IMR-90 (cell line): ENCODE measurements around the gene KMT2E. TPM values are rescaled to one million over a fixed set of nuclear protein-coding genes. Genes with fewer than 3 reads are reported as not detected.

Experiments
- ATAC-seq: fragments of 200-7000 bp; cut with Tn5 transposase; 2 replicates; pipeline ENCODE4 v1.9.1; 2020; ENCODE audit warnings: low read depth, mild to moderate bottlenecking, moderate library complexity
- BruUV-seq: library from RNA; stranded (reverse); fragments of 400-500 nt; replicated peaks from 2 replicates; lab custom pipeline; 2021; lab: Mats Ljungman, UMichigan
- CTCF ChIA-PET: fragments of 300-600 bp; formaldehyde crosslinking; extraction: SDS; loops from one replicate; lab custom pipeline; 2021; ENCODE audit warnings: antibody characterized with exemption; lab: Yijun Ruan, JAX
- POLR2A ChIA-PET: fragments of 300-600 bp; sonication (Branson Sonifier 250); formaldehyde crosslinking; loops from one replicate; lab custom pipeline; 2022; ENCODE audit warnings: antibody characterized with exemption; ENCODE audit not compliant: unreplicated experiment; lab: Charles Lee
- DNase-seq: peaks from one replicate; pipeline ENCODE4 v3.0.0; 2013
- H2AFZ ChIP-seq: replicated peaks from 2 replicates; pipeline ENCODE3; 2013; ENCODE audit warnings: low read length, mild to moderate bottlenecking; ENCODE audit not compliant: poor library complexity
- H2AK5ac ChIP-seq: 2 replicates; pipeline ENCODE4 v1.6.1; 2013; ENCODE audit warnings: low read depth, low read length, inconsistent platforms
- H2AK9ac ChIP-seq: replicated peaks from 2 replicates; pipeline ENCODE3; 2013; ENCODE audit warnings: mild to moderate bottlenecking, low read depth, low read length, moderate library complexity; ENCODE audit not compliant: poor library complexity
- H2BK120ac ChIP-seq: 2 replicates; pipeline ENCODE4 v1.6.1; 2013; ENCODE audit warnings: low read depth, low read length, inconsistent platforms
- H2BK15ac ChIP-seq: 3 replicates; pipeline ENCODE4 v1.6.1; 2013; ENCODE audit warnings: low read depth, low read length, inconsistent platforms
- H2BK20ac ChIP-seq: 2 replicates; pipeline ENCODE4 v1.6.1; 2013; ENCODE audit warnings: low read depth, mild to moderate bottlenecking, inconsistent platforms, low read length, moderate library complexity
- H2BK5ac ChIP-seq: 2 replicates; pipeline ENCODE4 v1.6.1; 2013; ENCODE audit warnings: mild to moderate bottlenecking, low read depth, low read length, inconsistent platforms; ENCODE audit not compliant: poor library complexity, severe bottlenecking
- H3K14ac ChIP-seq: replicated peaks from 2 replicates; pipeline ENCODE4 v1.6.1; 2013; ENCODE audit warnings: low read depth, low read length, inconsistent platforms
- H3K18ac ChIP-seq: 2 replicates; pipeline ENCODE4 v1.6.1; 2013; ENCODE audit warnings: low read depth, low read length, control low read depth
- H3K23ac ChIP-seq: 2 replicates; pipeline ENCODE4 v1.6.1; 2013; ENCODE audit warnings: low read depth, low read length, inconsistent platforms
- H3K27ac ChIP-seq: 2 replicates; pipeline ENCODE4 v1.5.1; 2013; ENCODE audit warnings: mild to moderate bottlenecking, control low read depth, low read length; ENCODE audit not compliant: insufficient read depth
- H3K27me3 ChIP-seq: 2 replicates; pipeline ENCODE4 v1.6.1; 2013; ENCODE audit warnings: low read length; ENCODE audit not compliant: control insufficient read depth, insufficient read depth
- H3K36me3 ChIP-seq: 2 replicates; pipeline ENCODE4 v1.6.1; 2013; ENCODE audit warnings: low read length, mixed read lengths; ENCODE audit not compliant: control insufficient read depth, insufficient read depth
- H3K4ac ChIP-seq: 2 replicates; pipeline ENCODE4 v1.6.1; 2013; ENCODE audit warnings: low read depth, low read length, inconsistent platforms
- H3K4me1 ChIP-seq: 2 replicates; pipeline ENCODE4 v1.6.1; 2013; ENCODE audit warnings: low read length, mixed read lengths; ENCODE audit not compliant: control insufficient read depth, insufficient read depth
- H3K4me2 ChIP-seq: 2 replicates; pipeline ENCODE4 v1.6.1; 2013; ENCODE audit warnings: low read depth, mild to moderate bottlenecking, control low read depth, low read length, moderate library complexity
- H3K4me3 ChIP-seq: 2 replicates; pipeline ENCODE4 v1.5.1; 2013; ENCODE audit warnings: low read depth, mild to moderate bottlenecking, control low read depth, low read length, moderate library complexity; ENCODE audit not compliant: insufficient read depth
- H3K56ac ChIP-seq: 2 replicates; pipeline ENCODE4 v1.6.1; 2013; ENCODE audit warnings: low read length, inconsistent platforms; ENCODE audit not compliant: insufficient read depth; ENCODE audit errors: extremely low read depth
- H3K79me1 ChIP-seq, 2 experiments: 2 replicates each; pipeline ENCODE4 v1.6.1; 2013; ENCODE audit warnings: low read length in 2 of 2, inconsistent platforms in 1 of 2, low read depth in 1 of 2
- H3K9ac ChIP-seq: 2 replicates; pipeline ENCODE4 v1.6.1; 2013; ENCODE audit warnings: low read depth, low read length, control low read depth
- H3K9me1 ChIP-seq: 2 replicates; pipeline ENCODE4 v1.6.1; 2013; ENCODE audit warnings: low read length, inconsistent platforms; ENCODE audit not compliant: insufficient read depth
- H3K9me3 ChIP-seq: 2 replicates; pipeline ENCODE4 v1.6.1; 2013; ENCODE audit warnings: low read length; ENCODE audit not compliant: control insufficient read depth, insufficient read depth
- H4K20me1 ChIP-seq: 2 replicates; pipeline ENCODE4 v1.6.1; 2013; ENCODE audit warnings: low read length, inconsistent platforms; ENCODE audit not compliant: insufficient read depth
- H4K5ac ChIP-seq: 2 replicates; pipeline ENCODE4 v1.6.1; 2013; ENCODE audit warnings: mild to moderate bottlenecking, low read depth, low read length, control low read depth
- H4K8ac ChIP-seq, 2 experiments: 2 replicates each; pipeline ENCODE4 v1.6.1; 2013; ENCODE audit warnings: low read depth in 2 of 2, low read length in 2 of 2, control low read depth in 1 of 2, inconsistent platforms in 1 of 2
- H4K91ac ChIP-seq: 2 replicates; pipeline ENCODE4 v1.6.1; 2013; ENCODE audit warnings: low read depth, low read length, inconsistent platforms; ENCODE audit not compliant: insufficient read depth
- BHLHE40 ChIP-seq: fragments of 150-350 bp; IDR thresholded peaks from 2 replicates; pipeline ENCODE4 v1.6.1; 2016; ENCODE audit warnings: mild to moderate bottlenecking, low read depth, low read length
- CHD1 ChIP-seq: IDR thresholded peaks from 2 replicates; pipeline ENCODE4 v1.6.1; 2012; ENCODE audit warnings: low read depth, low read length, improper control_type of control experiment
- FOS ChIP-seq: fragments of 150-350 bp; IDR thresholded peaks from 2 replicates; pipeline ENCODE4 v1.6.1; 2016; ENCODE audit warnings: low read depth, low read length
- MAFK ChIP-seq: IDR thresholded peaks from 2 replicates; pipeline ENCODE4 v1.6.1; 2012; ENCODE audit warnings: low read depth, low read length, improper control_type of control experiment
- NFE2L2 ChIP-seq: fragments of 150-350 bp; IDR thresholded peaks from 2 replicates; pipeline ENCODE4 v1.6.1; 2016; ENCODE audit warnings: low read depth, mild to moderate bottlenecking, low read length
- RAD21 ChIP-seq: IDR thresholded peaks from 2 replicates; pipeline ENCODE4 v1.6.1; 2012; ENCODE audit warnings: low read length, improper control_type of control experiment
- RCOR1 ChIP-seq: IDR thresholded peaks from 2 replicates; pipeline ENCODE4 v1.6.1; 2012; ENCODE audit warnings: mild to moderate bottlenecking, low read length, improper control_type of control experiment; ENCODE audit not compliant: insufficient replicate concordance
- RFX5 ChIP-seq: IDR thresholded peaks from 2 replicates; pipeline ENCODE4 v1.8.0; 2012; ENCODE audit warnings: low read depth, mild to moderate bottlenecking, low read length, moderate library complexity
- SMC3 ChIP-seq: fragments of 150-350 bp; IDR thresholded peaks from 2 replicates; pipeline ENCODE4 v1.6.1; 2016; ENCODE audit warnings: low read depth, mild to moderate bottlenecking, antibody characterized with exemption, low read length, moderate library complexity
- WGBS, 2 experiments: methylation state at CpG; one replicate each; pipeline versions ENCODE4 v1.1.5 to v1.1.7; 2013; ENCODE audit warnings: missing lambda C conversion rate in 2 of 2; ENCODE audit not compliant: insufficient read length in 1 of 2; ENCODE audit errors: extremely low coverage in 2 of 2; 5-methylcytosine and 5-hydroxymethylcytosine counted together
- dilution Hi-C: fragments of 300-500 bp; cut with HindIII; formaldehyde crosslinking; loops from one replicate; pipeline ENCODE4 v1.14.3; 2018; ENCODE audit warnings: low sequenced_read_pairs; ENCODE audit not compliant: unreplicated experiment
- in situ Hi-C: fragments of 300-500 bp; cut with MboI; formaldehyde crosslinking; loops from 3 replicates; pipeline ENCODE4 v1.14.3; 2019; ENCODE audit warnings: low sequenced_read_pairs, inconsistent platforms, mixed read lengths
- intact Hi-C: fragments of 100-400 bp; cut with micrococcal nuclease; formaldehyde crosslinking; loops from 2 replicates; pipeline ENCODE4 v1.10.0; 2022
- polyA plus RNA-seq, 3 experiments: library from polyadenylated mRNA; depleted of rRNA; stranded (reverse); fragments of >200 nt; gene quantifications; 2 replicates each; pipeline ENCODE4 v1.2.3, GENCODE V29; 2012; ENCODE audit warnings: low replicate concordance in 1 of 3
- total RNA-seq: library from RNA; depleted of rRNA; stranded (reverse); fragments of >200 nt; gene quantifications from 2 replicates; pipeline ENCODE4 v1.2.3, GENCODE V29; 2012
- TF ChIP-seq, protein P1 (sequence below): conservative IDR thresholded peaks from 2 replicates; pipeline ENCODE4 v1.5.1; 2012; ENCODE audit warnings: mild to moderate bottlenecking, low read depth, low read length, improper control_type of control experiment
- TF ChIP-seq, protein P2 (sequence below): fragments of 150-350 bp; IDR thresholded peaks from 2 replicates; pipeline ENCODE4 v1.6.1; 2017; ENCODE audit warnings: mild to moderate bottlenecking, antibody characterized with exemption, low read length, low read depth
- TF ChIP-seq, protein P3 (sequence below): fragments of 150-350 bp; IDR thresholded peaks from 2 replicates; pipeline ENCODE4 v1.6.1; 2016; ENCODE audit warnings: low read depth, mild to moderate bottlenecking, low read length, moderate library complexity, borderline replicate concordance

Gene KMT2E
- total and polyA plus RNA-seq, 2 of the 4 experiments (the other 2 are of a cell fraction) = 16.8 to 79.2 TPM

DNA sequence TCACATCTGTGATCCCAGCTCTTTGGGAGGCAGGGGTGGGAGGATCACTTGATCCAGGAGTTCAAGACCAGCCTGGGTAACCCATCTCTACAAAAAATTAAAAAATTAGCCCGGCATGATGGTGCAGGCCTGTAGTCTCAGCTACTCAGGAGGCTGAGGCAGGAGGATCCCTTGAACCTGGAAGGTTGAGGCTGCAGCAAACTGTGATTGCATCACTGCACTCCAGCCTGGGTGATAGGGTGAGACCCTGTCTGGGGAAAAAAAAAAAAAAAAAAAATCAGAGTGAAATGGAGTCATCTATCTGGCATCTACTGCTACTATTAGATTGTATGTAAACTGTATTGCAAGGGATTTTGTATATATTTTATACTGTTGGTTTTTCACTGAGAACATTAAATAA is 59.1 kb downstream of the KMT2E start:
- H3K56ac ChIP-seq = no peak overlapping the region
- H2AFZ ChIP-seq = no peak overlapping the region
- H2BK120ac ChIP-seq = no peak overlapping the region
- no peak overlapping the region for H3K18ac ChIP-seq
- no peak overlapping the region for H2BK20ac ChIP-seq
- no peak overlapping the region for H3K23ac ChIP-seq
- TF ChIP-seq, protein P1, sequence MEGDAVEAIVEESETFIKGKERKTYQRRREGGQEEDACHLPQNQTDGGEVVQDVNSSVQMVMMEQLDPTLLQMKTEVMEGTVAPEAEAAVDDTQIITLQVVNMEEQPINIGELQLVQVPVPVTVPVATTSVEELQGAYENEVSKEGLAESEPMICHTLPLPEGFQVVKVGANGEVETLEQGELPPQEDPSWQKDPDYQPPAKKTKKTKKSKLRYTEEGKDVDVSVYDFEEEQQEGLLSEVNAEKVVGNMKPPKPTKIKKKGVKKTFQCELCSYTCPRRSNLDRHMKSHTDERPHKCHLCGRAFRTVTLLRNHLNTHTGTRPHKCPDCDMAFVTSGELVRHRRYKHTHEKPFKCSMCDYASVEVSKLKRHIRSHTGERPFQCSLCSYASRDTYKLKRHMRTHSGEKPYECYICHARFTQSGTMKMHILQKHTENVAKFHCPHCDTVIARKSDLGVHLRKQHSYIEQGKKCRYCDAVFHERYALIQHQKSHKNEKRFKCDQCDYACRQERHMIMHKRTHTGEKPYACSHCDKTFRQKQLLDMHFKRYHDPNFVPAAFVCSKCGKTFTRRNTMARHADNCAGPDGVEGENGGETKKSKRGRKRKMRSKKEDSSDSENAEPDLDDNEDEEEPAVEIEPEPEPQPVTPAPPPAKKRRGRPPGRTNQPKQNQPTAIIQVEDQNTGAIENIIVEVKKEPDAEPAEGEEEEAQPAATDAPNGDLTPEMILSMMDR = no peak
- TF ChIP-seq, protein P2, sequence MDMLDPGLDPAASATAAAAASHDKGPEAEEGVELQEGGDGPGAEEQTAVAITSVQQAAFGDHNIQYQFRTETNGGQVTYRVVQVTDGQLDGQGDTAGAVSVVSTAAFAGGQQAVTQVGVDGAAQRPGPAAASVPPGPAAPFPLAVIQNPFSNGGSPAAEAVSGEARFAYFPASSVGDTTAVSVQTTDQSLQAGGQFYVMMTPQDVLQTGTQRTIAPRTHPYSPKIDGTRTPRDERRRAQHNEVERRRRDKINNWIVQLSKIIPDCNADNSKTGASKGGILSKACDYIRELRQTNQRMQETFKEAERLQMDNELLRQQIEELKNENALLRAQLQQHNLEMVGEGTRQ = no peak
- no peak for TF ChIP-seq CHD1
- TF ChIP-seq SMC3 = no peak
- TF ChIP-seq RAD21 = no peak
- no peak for TF ChIP-seq RFX5
- TF ChIP-seq BHLHE40 = no peak
- TF ChIP-seq NFE2L2 = no peak
- TF ChIP-seq, protein P3, sequence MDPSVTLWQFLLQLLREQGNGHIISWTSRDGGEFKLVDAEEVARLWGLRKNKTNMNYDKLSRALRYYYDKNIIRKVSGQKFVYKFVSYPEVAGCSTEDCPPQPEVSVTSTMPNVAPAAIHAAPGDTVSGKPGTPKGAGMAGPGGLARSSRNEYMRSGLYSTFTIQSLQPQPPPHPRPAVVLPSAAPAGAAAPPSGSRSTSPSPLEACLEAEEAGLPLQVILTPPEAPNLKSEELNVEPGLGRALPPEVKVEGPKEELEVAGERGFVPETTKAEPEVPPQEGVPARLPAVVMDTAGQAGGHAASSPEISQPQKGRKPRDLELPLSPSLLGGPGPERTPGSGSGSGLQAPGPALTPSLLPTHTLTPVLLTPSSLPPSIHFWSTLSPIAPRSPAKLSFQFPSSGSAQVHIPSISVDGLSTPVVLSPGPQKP = no peak
- TF ChIP-seq RCOR1 = no peak
- no peak for TF ChIP-seq MAFK
- no peak for TF ChIP-seq FOS
- H3K9me3 ChIP-seq = no peaks in the 10 kb centered on the region
- H3K9me1 ChIP-seq = peaks cover 7% of the 10 kb centered on the region
- no peak overlapping the region for H4K5ac ChIP-seq
- H2BK5ac ChIP-seq = no peak overlapping the region
- WGBS, 2 experiments = no CpG with 5 or more reads among the region's 1 CpG
- no peak overlapping the region for H2AK5ac ChIP-seq
- no peak overlapping the region for H4K8ac ChIP-seq
- no peak overlapping the region for H3K27ac ChIP-seq
- DNase-seq (no peak), ATAC-seq (no peak)
- H3K27me3 ChIP-seq = no peaks in the 10 kb centered on the region
- ChIA-PET CTCF (no interaction called here), POLR2A (no interaction called here)
- H2AK9ac ChIP-seq = no peak overlapping the region
- H3K4me1 ChIP-seq = no peaks in the 10 kb centered on the region
- BruUV-seq = no TSS peak
- in situ Hi-C loops = no loop called here
- H3K4me3 ChIP-seq = no peak overlapping the region
- no peak overlapping the region for H3K4me2 ChIP-seq
- no peak overlapping the region for H3K14ac ChIP-seq
- peaks cover 15 to 47% of the 10 kb centered on the region in 2 experiments; a peak in 3 of 4 replicates for H3K79me1 ChIP-seq
- H2BK15ac ChIP-seq = no peak overlapping the region
- intact Hi-C loops = no loop called here
- H3K9ac ChIP-seq = no peak overlapping the region
- dilution Hi-C loops = no loop called here
- no peak overlapping the region for H3K4ac ChIP-seq
- peaks cover 37% of the 10 kb centered on the region for H3K36me3 ChIP-seq
- no peak overlapping the region for H4K91ac ChIP-seq
- peaks cover 10% of the 10 kb centered on the region; the same call in 1 of the 2 replicates for H4K20me1 ChIP-seq
